HG03066 (cell line): ENCODE results near the gene HNRNPH2.
A peak's percentile ranks its signal among the peaks of the same experiment; 100 is the strongest.

ENCODE experiments used
- ATAC-seq: cut with Tn5 transposase; IDR thresholded peaks from one replicate; pipeline ENCODE4 v1.9.1; 2021; ENCODE audit warnings: low read depth; ENCODE audit not compliant: unreplicated experiment

The HNRNPH2 gene

GRCh38 chrX:101407748-101408531, at the start of gene HNRNPH2, which contains the start of gene GLA:
Gene HNRNPH2, plus strand, starts transcription at chrX:101408222. Its CDS starts 3,767 bp downstream, at chrX:101411989.
Gene GLA, minus strand, starts transcription at chrX:101407925. Its CDS starts 22 bp downstream, at chrX:101407903.
- peak; percentile 94 for ATAC-seq

- no peak for ATAC-seq
Observed at GRCh38 chrX:101359966-101360365, 48.1 kb upstream of the HNRNPH2 start.

GRCh38 chrX:101360390-101360789, 47.6 kb upstream of the HNRNPH2 start:
- no peak for ATAC-seq

GRCh38 chrX:101362116-101362515, 45.9 kb upstream of the HNRNPH2 start:
- ATAC-seq, result no peak

- ATAC-seq, result no peak
Observed at GRCh38 chrX:101362757-101363156, 45.3 kb upstream of the HNRNPH2 start.

- ATAC-seq, result no peak
Observed at GRCh38 chrX:101365301-101365795, 42.7 kb upstream of the HNRNPH2 start.

- ATAC-seq, result no peak
Observed at GRCh38 chrX:101368800-101369199, 39.2 kb upstream of the HNRNPH2 start.

GRCh38 chrX:101369687-101370086, 38.3 kb upstream of the HNRNPH2 start:
- no peak for ATAC-seq

GRCh38 chrX:101370888-101371504, 37.0 kb upstream of the HNRNPH2 start:
- ATAC-seq, result no peak

- ATAC-seq, result no peak
Observed at GRCh38 chrX:101377547-101377946, 30.5 kb upstream of the HNRNPH2 start.

GRCh38 chrX:101383679-101384205, 24.3 kb upstream of the HNRNPH2 start:
- ATAC-seq, result peak; percentile 66

- ATAC-seq, result no peak
Observed at GRCh38 chrX:101385026-101385684, 22.9 kb upstream of the HNRNPH2 start.

GRCh38 chrX:101385795-101386541, 22.1 kb upstream of the HNRNPH2 start, which contains the start of gene BTK:
Gene BTK, minus strand, starts transcription at chrX:101386191. Its CDS starts 10,907 bp downstream, at chrX:101375284.
- peak; percentile 71 for ATAC-seq

GRCh38 chrX:101386542-101386885, 21.5 kb upstream of the HNRNPH2 start:
- no peak for ATAC-seq

GRCh38 chrX:101388604-101389003, 19.4 kb upstream of the HNRNPH2 start:
- ATAC-seq, result no peak

- ATAC-seq, result peak; percentile 71
Observed at GRCh38 chrX:101390664-101391525, 17.1 kb upstream of the HNRNPH2 start, which contains the start of gene RPL36A. Gene RPL36A, plus strand, starts transcription at chrX:101391011. Its CDS starts 33 bp downstream, at chrX:101391044.

GRCh38 chrX:101391831-101392230, 16.2 kb upstream of the HNRNPH2 start:
- ATAC-seq, result no peak

GRCh38 chrX:101393530-101394305, 14.3 kb upstream of the HNRNPH2 start:
- ATAC-seq, result no peak
